Effector memory CD4-positive, alpha-beta T cell (primary cell): Measurements from ENCODE around the gene PARP12.

Experiments used
- DNase-seq, 3 donors: peaks; one replicate each; pipeline ENCODE4 v3.0.0-alpha.2; 2020
- H3K27ac ChIP-seq: 2 replicates; pipeline ENCODE4 v1.7.0; 2013; ENCODE audit warnings: mild to moderate bottlenecking, low read length, moderate library complexity; ENCODE audit not compliant: insufficient read depth, poor library complexity, severe bottlenecking
- H3K27me3 ChIP-seq: replicated peaks from 2 replicates; pipeline ENCODE4 v1.7.0; 2013; ENCODE audit warnings: mild to moderate bottlenecking, low read length; ENCODE audit not compliant: insufficient read depth, control insufficient read depth, poor library complexity, severe bottlenecking
- H3K36me3 ChIP-seq: 2 replicates; pipeline ENCODE4 v1.7.0; 2013; ENCODE audit warnings: mild to moderate bottlenecking, low read length, moderate library complexity; ENCODE audit not compliant: control insufficient read depth, insufficient read depth
- H3K4me1 ChIP-seq: 2 replicates; pipeline ENCODE4 v1.7.0; 2013; ENCODE audit warnings: low read length, mild to moderate bottlenecking; ENCODE audit not compliant: control insufficient read depth, insufficient read depth, poor library complexity, severe bottlenecking
- H3K4me3 ChIP-seq: 2 replicates; pipeline ENCODE4 v1.7.0; 2013; ENCODE audit warnings: low read length, low read depth, mild to moderate bottlenecking; ENCODE audit not compliant: insufficient read depth, poor library complexity, severe bottlenecking
- H3K9me3 ChIP-seq: 2 replicates; pipeline ENCODE4 v1.7.0; 2013; ENCODE audit warnings: mild to moderate bottlenecking, low read length, moderate library complexity; ENCODE audit not compliant: control insufficient read depth

Gene PARP12

DNA sequence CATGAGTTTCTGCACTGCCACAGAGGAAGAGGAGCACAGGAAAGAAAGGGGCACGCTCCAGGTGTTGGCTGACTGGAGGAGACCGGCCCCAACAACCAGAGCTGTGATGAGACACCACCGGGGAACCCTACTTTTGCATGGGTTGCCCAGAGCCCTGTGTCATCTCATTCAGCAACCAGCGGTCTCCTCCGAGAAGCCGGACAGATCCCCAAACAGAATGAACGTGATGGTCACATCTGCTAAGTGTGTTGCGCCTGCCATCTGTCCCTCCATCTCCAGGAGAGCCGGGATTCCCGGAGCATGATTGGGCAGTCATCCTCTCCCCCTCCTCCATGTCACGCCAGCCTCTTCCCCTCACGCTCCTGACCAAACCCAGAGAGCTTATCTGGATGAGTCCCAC, 22.9 kb downstream of the PARP12 start:
- H3K27ac ChIP-seq: no peak overlapping the region
- no peaks in the 10 kb centered on the region for H3K4me1 ChIP-seq
- H3K36me3 ChIP-seq: peaks cover 68% of the 10 kb centered on the region
- H3K27me3 ChIP-seq: no peaks in the 10 kb centered on the region
- H3K4me3 ChIP-seq: no peak overlapping the region
- no peaks in the 10 kb centered on the region for H3K9me3 ChIP-seq
- DNase-seq: no peak

DNA sequence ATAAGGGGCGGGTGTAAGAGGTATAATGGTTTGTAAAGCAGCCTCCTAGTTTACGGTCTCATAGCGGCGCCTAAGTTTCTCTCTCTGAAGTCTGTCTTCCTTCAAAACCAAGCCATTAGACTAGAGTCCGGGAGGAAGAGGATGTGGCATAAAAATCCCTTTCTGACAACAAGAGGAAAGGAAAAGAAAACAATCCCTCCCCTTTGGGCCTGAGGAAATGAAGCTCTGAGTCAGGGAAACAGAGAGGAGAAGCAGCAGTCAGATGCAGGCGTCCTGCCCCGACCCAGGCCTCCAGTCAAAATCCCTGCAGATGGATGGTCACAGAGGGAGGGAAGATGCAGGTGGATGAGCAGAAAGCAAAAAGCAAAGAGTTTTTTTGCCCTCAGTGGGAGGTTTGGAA, 23.7 kb downstream of the PARP12 start:
- H3K27ac ChIP-seq: no peak overlapping the region
- H3K9me3 ChIP-seq: no peaks in the 10 kb centered on the region
- H3K4me3 ChIP-seq: no peak overlapping the region
- no peak for DNase-seq
- no peaks in the 10 kb centered on the region for H3K4me1 ChIP-seq
- H3K27me3 ChIP-seq: no peaks in the 10 kb centered on the region
- peaks cover 68% of the 10 kb centered on the region for H3K36me3 ChIP-seq

DNA sequence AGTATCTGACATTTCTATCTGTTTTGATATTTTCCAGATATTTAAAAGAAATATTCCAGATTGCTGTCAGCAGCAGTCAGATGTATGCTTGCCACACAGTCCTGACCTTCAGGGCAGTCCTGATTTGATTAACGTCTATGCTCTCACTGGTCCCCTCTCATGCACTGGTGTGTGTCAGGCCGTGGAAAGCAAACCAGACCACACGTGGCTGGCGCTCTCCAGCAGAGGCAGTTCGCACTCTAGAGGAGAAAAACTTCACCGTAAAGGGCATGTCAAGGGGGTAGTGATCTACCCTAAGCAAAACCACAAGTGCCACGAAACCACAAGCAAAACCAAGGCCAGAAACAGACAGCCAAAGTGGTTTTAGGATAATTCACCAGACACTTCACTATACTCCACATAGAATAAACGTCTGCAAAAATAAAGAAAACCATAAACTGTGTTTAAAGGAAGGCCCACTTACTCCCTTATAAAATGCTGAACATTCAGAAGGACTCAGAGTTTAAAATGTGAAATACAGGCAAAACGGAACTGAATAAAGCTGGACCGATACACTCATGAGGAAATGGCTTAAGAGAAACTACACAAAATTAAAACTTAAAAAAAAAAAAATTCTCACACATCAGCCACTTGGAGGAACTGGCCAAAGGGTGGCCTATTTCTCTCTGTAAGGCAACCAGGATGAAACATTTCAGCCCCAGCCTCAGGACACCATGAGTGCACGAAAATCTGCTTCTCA, 26.4 kb downstream of the PARP12 start:
- DNase-seq: no peak
- no peak overlapping the region for H3K4me3 ChIP-seq
- no peaks in the 10 kb centered on the region for H3K4me1 ChIP-seq
- H3K27me3 ChIP-seq: no peaks in the 10 kb centered on the region
- H3K27ac ChIP-seq: no peak overlapping the region
- peaks cover 57% of the 10 kb centered on the region for H3K36me3 ChIP-seq
- no peaks in the 10 kb centered on the region for H3K9me3 ChIP-seq

DNA sequence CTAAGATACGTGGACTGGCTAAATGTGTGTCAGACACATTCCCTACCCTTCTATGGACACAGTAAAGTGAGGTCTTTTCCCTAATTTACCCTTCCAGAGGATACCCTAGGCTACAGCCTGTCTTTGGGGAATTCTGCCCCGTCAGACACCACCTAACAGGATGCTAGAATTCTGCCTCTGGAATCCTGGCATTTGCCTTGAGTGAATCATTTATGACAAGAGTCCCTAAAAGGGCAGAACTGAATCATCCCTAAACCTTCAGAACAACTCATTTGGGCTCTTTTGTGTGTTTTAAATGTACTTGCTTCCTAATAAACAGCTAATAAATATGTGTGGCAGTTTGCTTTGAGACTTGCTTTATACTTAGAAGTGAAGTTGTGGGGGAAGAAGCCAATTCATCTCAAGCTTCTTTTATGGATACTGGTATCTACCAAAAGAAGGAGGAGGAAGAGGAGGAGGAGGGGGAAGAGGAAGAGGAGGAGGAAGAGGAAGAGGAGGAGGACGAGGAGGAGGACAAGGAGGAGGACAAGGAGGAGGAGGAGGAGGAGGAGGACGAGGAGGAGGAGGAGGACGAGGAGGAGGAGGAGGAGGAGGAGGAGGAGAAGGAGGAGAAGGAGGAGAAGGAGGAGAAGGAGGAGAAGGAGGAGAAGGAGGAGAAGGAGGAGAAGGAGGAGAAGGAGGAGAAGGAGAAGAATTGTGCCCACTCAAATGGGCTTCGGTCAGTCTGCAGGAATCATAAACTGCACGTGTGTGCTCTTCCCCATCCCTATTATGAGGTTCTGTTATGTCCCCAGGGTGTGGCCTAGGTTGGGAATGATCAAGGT, 27.1 kb downstream of the PARP12 start:
- Histone ChIP-seq H3K27me3 (no peaks in the 10 kb centered on the region), H3K4me3 (no peak overlapping the region), H3K9me3 (no peaks in the 10 kb centered on the region), H3K27ac (no peak overlapping the region), H3K36me3 (peaks cover 49% of the 10 kb centered on the region), H3K4me1 (no peaks in the 10 kb centered on the region)
- no peak for DNase-seq

DNA sequence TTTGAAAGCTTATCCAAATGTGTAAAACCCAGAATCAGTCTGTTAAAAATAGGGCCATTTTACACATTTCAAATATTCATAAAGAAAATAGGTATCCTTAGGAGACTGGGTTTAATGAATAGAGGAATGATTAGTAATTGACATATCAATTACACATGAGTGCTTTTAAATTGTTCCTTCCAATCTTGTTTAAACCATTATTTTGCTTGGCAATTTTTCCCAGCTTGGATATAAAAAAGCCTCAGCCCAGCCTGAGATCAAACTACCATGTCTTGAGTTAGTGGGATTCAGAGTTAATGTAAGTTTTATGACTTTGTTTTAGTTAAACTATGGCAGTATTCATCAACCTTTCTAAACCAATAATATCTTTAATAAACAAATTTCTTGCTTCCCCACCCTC, 28.3 kb downstream of the PARP12 start:
- Histone ChIP-seq H3K4me1 (no peaks in the 10 kb centered on the region), H3K27me3 (no peaks in the 10 kb centered on the region), H3K9me3 (no peaks in the 10 kb centered on the region), H3K4me3 (no peak overlapping the region), H3K36me3 (peaks cover 38% of the 10 kb centered on the region), H3K27ac (no peak overlapping the region)
- DNase-seq: no peak

DNA sequence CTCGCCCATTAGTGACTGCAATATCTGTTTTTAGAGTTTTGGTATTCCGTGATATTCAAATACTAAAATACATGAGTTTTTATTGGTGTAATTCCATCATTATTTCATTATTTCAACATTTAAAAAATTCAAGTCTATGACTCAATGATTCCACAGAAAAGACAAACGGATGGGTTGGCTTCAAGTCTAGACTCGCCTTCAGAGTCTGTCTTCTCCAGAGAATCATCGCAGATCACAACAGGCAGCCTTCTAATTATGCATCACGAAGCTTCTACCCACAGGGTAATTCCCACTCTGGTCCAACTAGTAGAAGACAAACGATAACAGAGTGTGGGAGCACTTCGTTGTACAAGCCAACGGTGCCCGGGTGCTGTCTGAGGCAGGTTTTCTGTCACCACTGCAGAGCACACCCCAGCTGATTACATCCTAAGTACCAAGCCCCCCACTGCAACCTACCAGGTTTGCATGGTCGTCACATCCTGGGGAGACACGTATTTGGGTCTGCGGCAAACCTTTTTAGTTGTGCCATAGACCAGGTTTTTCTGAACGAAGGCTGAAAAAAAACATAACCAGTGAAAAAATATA, 28.9 kb downstream of the PARP12 start:
- no peak for DNase-seq
- no peak overlapping the region for H3K4me3 ChIP-seq
- no peaks in the 10 kb centered on the region for H3K27me3 ChIP-seq
- H3K36me3 ChIP-seq: peaks cover 33% of the 10 kb centered on the region
- H3K4me1 ChIP-seq: no peaks in the 10 kb centered on the region
- no peak overlapping the region for H3K27ac ChIP-seq
- H3K9me3 ChIP-seq: no peaks in the 10 kb centered on the region

DNA sequence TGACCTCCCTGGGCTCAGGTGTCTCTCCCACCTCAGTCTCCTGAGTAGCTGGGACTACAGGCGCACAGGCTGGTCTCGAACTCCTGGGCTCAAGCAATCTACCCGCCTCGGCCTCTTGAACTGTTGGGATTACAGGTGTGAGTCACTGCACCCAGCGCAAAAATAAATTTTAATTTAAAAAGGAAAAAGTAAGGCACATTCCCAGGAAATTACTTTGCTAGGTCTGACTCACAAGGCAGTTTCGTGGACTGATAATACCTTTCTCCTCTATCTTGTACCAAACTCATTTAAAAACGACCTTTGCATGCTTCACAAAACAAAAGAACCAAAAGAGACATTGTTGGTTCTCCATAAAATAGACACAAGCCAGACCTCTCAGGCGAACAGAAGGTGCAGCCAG, 29.7 kb downstream of the PARP12 start:
- no peaks in the 10 kb centered on the region for H3K9me3 ChIP-seq
- no peak overlapping the region for H3K27ac ChIP-seq
- DNase-seq: no peak
- peaks cover 32% of the 10 kb centered on the region for H3K36me3 ChIP-seq
- no peak overlapping the region for H3K4me3 ChIP-seq
- H3K4me1 ChIP-seq: no peaks in the 10 kb centered on the region
- H3K27me3 ChIP-seq: no peaks in the 10 kb centered on the region

DNA sequence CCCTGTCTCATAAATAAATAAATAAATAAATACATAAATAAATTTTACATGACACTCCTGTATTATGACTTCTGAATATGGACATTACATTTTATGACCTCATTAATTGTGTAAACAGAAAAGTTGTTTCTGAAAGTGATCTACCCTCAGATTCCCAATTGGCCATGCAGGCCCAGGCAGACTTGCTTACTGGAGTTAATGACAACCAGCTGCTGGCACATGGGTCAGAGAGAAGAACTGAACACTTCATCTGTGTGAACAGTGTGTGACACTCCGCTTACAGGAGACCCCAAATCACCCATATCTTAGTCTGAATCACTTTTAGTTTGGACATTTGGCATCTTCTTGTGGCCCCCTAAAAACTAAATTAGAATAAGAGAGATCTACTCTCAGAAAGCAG, 31.4 kb downstream of the PARP12 start:
- Histone ChIP-seq H3K27me3 (no peaks in the 10 kb centered on the region), H3K27ac (no peak overlapping the region), H3K4me1 (no peaks in the 10 kb centered on the region), H3K36me3 (peaks cover 38% of the 10 kb centered on the region), H3K4me3 (no peak overlapping the region), H3K9me3 (no peaks in the 10 kb centered on the region)
- DNase-seq: no peak

DNA sequence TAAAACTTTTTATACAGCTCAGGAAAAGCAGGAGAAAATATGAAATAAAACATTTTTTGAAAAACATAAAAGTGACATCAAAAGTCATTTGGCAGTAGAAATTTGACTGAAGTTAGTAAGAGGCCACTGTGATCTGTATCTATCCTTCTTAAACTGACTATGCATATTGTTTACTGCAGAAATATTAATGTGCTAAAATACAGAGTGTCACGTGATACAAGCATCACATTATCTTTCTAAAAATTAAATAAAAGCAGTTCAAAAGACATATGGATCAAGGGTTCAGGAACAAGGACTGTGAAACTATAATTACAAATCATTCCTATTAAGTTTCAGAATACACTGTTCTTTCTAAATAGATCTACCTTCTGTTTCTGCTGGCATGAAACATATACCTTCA, 33.7 kb downstream of the PARP12 start:
- peaks cover 51% of the 10 kb centered on the region for H3K36me3 ChIP-seq
- no peaks in the 10 kb centered on the region for H3K27me3 ChIP-seq
- no peak overlapping the region for H3K4me3 ChIP-seq
- no peaks in the 10 kb centered on the region for H3K9me3 ChIP-seq
- H3K27ac ChIP-seq: no peak overlapping the region
- no peaks in the 10 kb centered on the region for H3K4me1 ChIP-seq
- no peak for DNase-seq

DNA sequence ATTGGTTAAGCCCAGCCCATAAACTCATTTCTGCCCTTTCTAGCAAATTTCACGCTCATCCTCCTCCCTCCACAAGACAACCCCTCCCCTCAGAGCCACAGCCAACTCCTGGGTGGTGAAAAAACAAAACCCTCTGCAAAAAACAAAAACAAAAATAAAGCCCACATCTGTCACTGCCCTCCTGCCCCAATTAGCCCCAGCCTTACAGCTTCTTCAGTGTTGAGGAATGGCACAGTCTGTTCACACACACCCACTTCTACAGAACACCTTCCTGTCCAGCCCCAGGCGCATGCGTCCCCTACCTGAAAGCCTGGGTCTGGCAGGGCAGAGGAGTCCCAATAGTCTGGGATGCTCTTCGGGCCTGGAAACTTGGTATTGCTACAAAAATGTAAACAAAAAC, 34.4 kb downstream of the PARP12 start:
- Histone ChIP-seq H3K4me3 (no peak overlapping the region), H3K27ac (no peak overlapping the region), H3K4me1 (no peaks in the 10 kb centered on the region), H3K27me3 (no peaks in the 10 kb centered on the region), H3K9me3 (no peaks in the 10 kb centered on the region), H3K36me3 (peaks cover 51% of the 10 kb centered on the region)
- no peak for DNase-seq
